PFSK-1 (cell line): ENCODE results near the gene GRB10.

Experiments
- FOXP2 ChIP-seq: optimal IDR thresholded peaks from 2 replicates; pipeline ENCODE3; 2011; ENCODE audit warnings: borderline replicate concordance, control low read depth, inconsistent platforms; ENCODE audit not compliant: insufficient read depth; ENCODE audit errors: extremely low read length, extremely low read depth
- POLR2AphosphoS5 ChIP-seq: IDR thresholded peaks from 2 replicates; pipeline ENCODE4 v1.6.1; 2012; ENCODE audit warnings: low read depth, mild to moderate bottlenecking, control low read depth, low read length, moderate library complexity
- SIN3A ChIP-seq: IDR thresholded peaks from 2 replicates; pipeline ENCODE4 v1.6.1; 2012; ENCODE audit warnings: mild to moderate bottlenecking, low read length, moderate library complexity, borderline replicate concordance; ENCODE audit not compliant: insufficient read depth

GRCh38 chr7:50671386-50671785 lies 111.3 kb downstream of the GRB10 start:
- TF ChIP-seq POLR2AphosphoS5, result no peak
- TF ChIP-seq FOXP2, result no peak
- no peak for TF ChIP-seq SIN3A
